DOHH2 (cell line): ENCODE results near the gene PRCD.
"Not testable (repeated sequence)": the region's sequence is repeated elsewhere in the genome, so short reads cannot be mapped to it uniquely, and the experiment has no call there.

Experiments used
- H3F3A ChIP-seq: fragments of 200-600 bp; sonication (generic), shearing (Covaris generic); 2 replicates; pipeline ENCODE4 v1.6.0; 2016; ENCODE audit warnings: antibody characterized with exemption, mild to moderate bottlenecking; ENCODE audit not compliant: control insufficient read depth, insufficient read depth
- H3K27ac ChIP-seq: fragments of 200-600 bp; sonication (generic); 2 replicates; pipeline ENCODE4 v1.5.1; 2014; ENCODE audit warnings: low read depth, mild to moderate bottlenecking, low read length, moderate library complexity
- H3K27me3 ChIP-seq: fragments of 200-600 bp; sonication (generic); 2 replicates; pipeline ENCODE4 v1.6.1; 2014; ENCODE audit warnings: mild to moderate bottlenecking, low read length, mixed read lengths; ENCODE audit not compliant: control insufficient read depth
- H3K36me3 ChIP-seq: fragments of 200-600 bp; sonication (generic); 2 replicates; pipeline ENCODE4 v1.6.1; 2014; ENCODE audit warnings: mild to moderate bottlenecking, low read length, moderate library complexity, mixed read lengths; ENCODE audit not compliant: control insufficient read depth
- H3K4me1 ChIP-seq: fragments of 200-600 bp; sonication (generic); 2 replicates; pipeline ENCODE4 v1.6.1; 2014; ENCODE audit warnings: mild to moderate bottlenecking, low read length, mixed read lengths; ENCODE audit not compliant: control insufficient read depth
- H3K4me2 ChIP-seq: fragments of 200-600 bp; sonication (generic); 2 replicates; pipeline ENCODE4 v1.6.0; 2014; ENCODE audit warnings: mild to moderate bottlenecking, low read length, moderate library complexity
- H3K4me3 ChIP-seq: fragments of 200-600 bp; sonication (generic); 2 replicates; pipeline ENCODE4 v1.5.1; 2014; ENCODE audit warnings: mild to moderate bottlenecking, low read length, mixed read lengths
- H3K79me2 ChIP-seq: fragments of 200-600 bp; sonication (generic); 2 replicates; pipeline ENCODE4 v1.6.1; 2014; ENCODE audit warnings: mild to moderate bottlenecking, low read length, mixed read lengths; ENCODE audit not compliant: control insufficient read depth
- H3K9me2 ChIP-seq: fragments of 200-600 bp; sonication (generic); replicated peaks from 2 replicates; pipeline ENCODE4 v1.6.1; 2014; ENCODE audit warnings: mild to moderate bottlenecking, low read length, mixed read lengths; ENCODE audit not compliant: control insufficient read depth
- H3K9me3 ChIP-seq: fragments of 200-600 bp; sonication (generic); 2 replicates; pipeline ENCODE4 v1.6.1; 2014; ENCODE audit warnings: antibody characterized with exemption, low read length, mixed read lengths; ENCODE audit not compliant: control insufficient read depth, insufficient read depth
- H4K20me1 ChIP-seq: fragments of 200-600 bp; sonication (generic); 2 replicates; pipeline ENCODE4 v1.6.0; 2014; ENCODE audit warnings: low read depth, mild to moderate bottlenecking, antibody characterized with exemption, low read length, moderate library complexity; ENCODE audit not compliant: control insufficient read depth, insufficient read depth
- CTCF ChIP-seq: fragments of 200-600 bp; sonication (generic); IDR thresholded peaks from one replicate; pipeline ENCODE4 v1.5.1; 2014; ENCODE audit warnings: antibody characterized with exemption, mild to moderate bottlenecking, low read depth, low read length; ENCODE audit not compliant: poor library complexity, severe bottlenecking
- EZH2phosphoT487 ChIP-seq: fragments of 200-600 bp; sonication (generic); IDR thresholded peaks from 2 replicates; pipeline ENCODE4 v1.6.1; 2017; ENCODE audit warnings: borderline replicate concordance, mild to moderate bottlenecking, antibody characterized with exemption, low read length, moderate library complexity, mixed read lengths

PRCD gene

GRCh38 chr17:76521262-76521661 is 18.6 kb upstream of the PRCD start:
- no peaks in the 10 kb centered on the region; the same call in 1 of the 2 replicates for H3F3A ChIP-seq
- no peak overlapping the region for H3K27ac ChIP-seq
- H3K4me3 ChIP-seq: no peak overlapping the region
- no peaks in the 10 kb centered on the region for H4K20me1 ChIP-seq
- H3K9me3 ChIP-seq: no peaks in the 10 kb centered on the region
- H3K27me3 ChIP-seq: peaks cover 20% of the 10 kb centered on the region; the same call in 1 of the 2 replicates
- no peaks in the 10 kb centered on the region for H3K79me2 ChIP-seq
- peaks cover 12% of the 10 kb centered on the region for H3K4me1 ChIP-seq
- no peak for TF ChIP-seq EZH2phosphoT487
- TF ChIP-seq CTCF: no peak
- H3K36me3 ChIP-seq: no peaks in the 10 kb centered on the region
- no peak overlapping the region for H3K4me2 ChIP-seq
- H3K9me2 ChIP-seq: no peaks in the 10 kb centered on the region

- H3K9me3 ChIP-seq, H3K36me3 ChIP-seq, H3K4me3 ChIP-seq, H3K9me2 ChIP-seq, H4K20me1 ChIP-seq, H3K79me2 ChIP-seq, H3K27ac ChIP-seq, H3K4me2 ChIP-seq, H3F3A ChIP-seq: not testable (repeated sequence)
- peaks cover 20% of the 10 kb centered on the region; the same call in 1 of the 2 replicates for H3K27me3 ChIP-seq
- H3K4me1 ChIP-seq: peaks cover 12% of the 10 kb centered on the region
Measured at GRCh38 chr17:76521683-76522082, 18.2 kb upstream of the PRCD start.

- peaks cover 26% of the 10 kb centered on the region for H3K4me1 ChIP-seq
- H3K36me3 ChIP-seq: no peaks in the 10 kb centered on the region
- no peaks in the 10 kb centered on the region for H4K20me1 ChIP-seq
- H3K27ac ChIP-seq: no peak overlapping the region
- no peak overlapping the region for H3K4me3 ChIP-seq
- peaks cover 15% of the 10 kb centered on the region; the same call in 1 of the 2 replicates for H3K27me3 ChIP-seq
- no peaks in the 10 kb centered on the region for H3K79me2 ChIP-seq
- H3K9me2 ChIP-seq: no peaks in the 10 kb centered on the region
- H3F3A ChIP-seq: no peaks in the 10 kb centered on the region; the same call in 1 of the 2 replicates
- no peak for TF ChIP-seq EZH2phosphoT487
- peak; percentile 99 for TF ChIP-seq CTCF
- H3K9me3 ChIP-seq: no peaks in the 10 kb centered on the region
- peak overlapping the region; percentile 48 for H3K4me2 ChIP-seq
Measured at GRCh38 chr17:76523084-76524037, 16.5 kb upstream of the PRCD start.
